NCI-H2196 (cell line): ENCODE measurements around the gene IPO4.

Experiments
- DNase-seq: peaks from one replicate; lab custom pipeline; 2025; ENCODE audit not compliant: unreplicated experiment; lab: John Stamatoyannopoulos, UW

The IPO4 gene

GRCh38 chr14:24147761-24148428 lies 40.7 kb downstream of the IPO4 start:
- no peak for DNase-seq

GRCh38 chr14:24146978-24147760 lies 41.4 kb downstream of the IPO4 start, which contains the start of gene RNF31:
Gene RNF31, plus strand, starts transcription at chr14:24147498. Its CDS starts 201 bp downstream, at chr14:24147699.
- DNase-seq = peak; percentile 98

GRCh38 chr14:24146453-24146977 lies 42.1 kb downstream of the IPO4 start, which contains the start of gene PSME2:
Gene PSME2, minus strand, starts transcription at chr14:24146610. Its CDS starts 29 bp downstream, at chr14:24146581.
- DNase-seq = peak; percentile 94

GRCh38 chr14:24145690-24146452 lies 42.7 kb downstream of the IPO4 start:
- no peak for DNase-seq

- DNase-seq = no peak
Measured at GRCh38 chr14:24145219-24145618, 43.4 kb downstream of the IPO4 start.

GRCh38 chr14:24144451-24144850 lies 44.2 kb downstream of the IPO4 start:
- no peak for DNase-seq

- no peak for DNase-seq
Measured at GRCh38 chr14:24143511-24143910, 45.1 kb downstream of the IPO4 start.

- peak; percentile 100 for DNase-seq
Measured at GRCh38 chr14:24141097-24141880, 47.3 kb downstream of the IPO4 start, which contains the start of gene EMC9. Gene EMC9, minus strand, starts transcription at chr14:24141591. Its CDS starts 287 bp downstream, at chr14:24141304.

GRCh38 chr14:24139272-24139934 lies 49.2 kb downstream of the IPO4 start:
- DNase-seq = no peak

- no peak for DNase-seq
Measured at GRCh38 chr14:24138396-24139271, 50.0 kb downstream of the IPO4 start.

- DNase-seq = no peak
Measured at GRCh38 chr14:24137529-24138395, 50.9 kb downstream of the IPO4 start.

- no peak for DNase-seq
Measured at GRCh38 chr14:24136684-24137528, 51.7 kb downstream of the IPO4 start.

GRCh38 chr14:24135834-24136683 lies 52.6 kb downstream of the IPO4 start, which contains the start of gene PSME1:
Gene PSME1, plus strand, starts transcription at chr14:24136194. Its CDS starts 69 bp downstream, at chr14:24136263.
- DNase-seq = peak; percentile 95

GRCh38 chr14:24135584-24135833 lies 53.1 kb downstream of the IPO4 start:
- no peak for DNase-seq

GRCh38 chr14:24133735-24134134 lies 54.9 kb downstream of the IPO4 start:
- DNase-seq = no peak

- no peak for DNase-seq
Measured at GRCh38 chr14:24132976-24133375, 55.6 kb downstream of the IPO4 start.
